ENCODE data around the gene KDM3B.

Gene KDM3B

DNA sequence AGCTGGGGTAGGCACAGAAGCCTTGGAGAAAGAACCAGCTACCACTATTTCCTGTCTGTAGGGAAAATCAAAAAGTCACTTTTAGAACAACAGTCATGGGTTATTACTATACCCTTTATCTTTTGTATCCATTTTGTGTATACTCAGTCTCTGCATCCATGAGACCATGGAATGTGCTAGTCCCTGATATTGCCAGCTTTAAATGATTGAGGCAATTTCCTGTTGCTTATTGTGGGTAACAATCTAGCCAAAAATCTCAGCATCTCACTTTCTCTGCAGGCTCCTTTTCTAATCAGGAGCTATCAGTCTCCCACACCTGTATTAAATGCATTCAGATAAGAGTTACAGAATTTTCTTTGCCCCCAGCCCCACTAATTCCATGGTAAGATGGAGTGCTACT is 968 bp upstream of the KDM3B start:
- no peak overlapping the region for H3K4me3 ChIP-seq (ENCODE audit: low read depth, low read length)
- DNase-seq (ENCODE audit: low read depth), result no peak
- no peak for TF ChIP-seq POLR2A (IDR thresholded peaks at IDR 0.05; ENCODE audit: extremely low read depth, insufficient read length)
- TF ChIP-seq CTCF (IDR thresholded peaks at IDR 0.05; ENCODE audit: low read depth, low read length), result no peak
- TF ChIP-seq MAX (IDR thresholded peaks at IDR 0.05; ENCODE audit: low read depth, low read length), result no peak
- no peak for TF ChIP-seq MYC (IDR thresholded peaks at IDR 0.05; ENCODE audit: low read depth, low read length)

DNA sequence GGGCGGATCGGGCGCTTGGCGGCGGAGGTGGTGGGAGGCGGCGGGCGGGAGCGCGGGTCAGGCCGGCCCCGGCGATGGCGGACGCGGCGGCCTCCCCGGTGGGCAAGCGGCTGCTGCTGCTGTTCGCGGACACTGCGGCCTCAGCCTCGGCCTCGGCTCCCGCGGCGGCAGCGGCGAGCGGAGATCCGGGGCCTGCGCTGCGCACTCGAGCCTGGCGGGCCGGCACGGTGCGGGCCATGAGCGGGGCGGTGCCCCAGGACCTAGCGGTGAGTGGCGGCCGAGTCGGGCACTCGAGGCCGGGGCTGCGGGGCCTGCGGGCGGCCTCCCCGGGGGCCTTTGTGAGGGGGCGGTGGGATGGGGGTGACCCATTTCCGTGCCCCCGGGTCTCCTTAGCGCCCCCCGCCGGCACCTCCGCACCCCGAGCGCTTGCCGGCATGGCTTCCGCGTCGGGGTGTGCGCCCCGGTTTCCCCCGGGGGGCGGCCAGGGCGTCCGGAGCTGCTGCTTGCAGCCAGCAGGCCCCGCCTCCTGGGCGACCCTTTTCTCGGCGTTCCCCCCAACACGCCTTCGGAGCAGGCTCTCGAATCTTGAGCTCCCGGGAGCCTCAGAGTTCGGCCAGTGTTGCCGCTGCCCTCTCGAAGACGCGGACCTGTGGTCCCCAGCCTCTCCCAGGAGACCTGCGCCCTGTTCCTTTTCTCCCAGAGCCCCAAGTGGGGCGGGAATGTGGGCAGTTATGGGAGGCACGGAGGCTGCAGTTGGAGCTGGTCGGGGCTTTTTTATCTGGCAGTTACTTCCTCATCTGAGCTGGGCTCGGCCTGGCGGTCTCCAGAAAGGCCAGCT is 456 bp downstream of the KDM3B start:
- TF ChIP-seq CTCF (IDR thresholded peaks at IDR 0.05; ENCODE audit: low read depth, low read length) (peak; percentile 25), MAX (IDR thresholded peaks at IDR 0.05; ENCODE audit: low read depth, low read length) (0 out of 2 replicates have a peak, but pooled peaks have one; percentile 13), MYC (IDR thresholded peaks at IDR 0.05; ENCODE audit: low read depth, low read length) (peak; percentile 3; the same call in 1 of the 2 replicates), POLR2A (IDR thresholded peaks at IDR 0.05; ENCODE audit: extremely low read depth, insufficient read length) (peak; percentile 29)
- peak; percentile 90 for DNase-seq (ENCODE audit: low read depth)
- H3K4me3 ChIP-seq (ENCODE audit: low read depth, low read length), result peak overlapping the region; percentile 82

GRCh38 chr5:138353560-138354080 is 1.1 kb downstream of the KDM3B start:
- peak overlapping the region; percentile 82 for H3K4me3 ChIP-seq (ENCODE audit: low read depth, low read length)
- DNase-seq (ENCODE audit: low read depth), result no peak
- no peak for TF ChIP-seq MAX (IDR thresholded peaks at IDR 0.05; ENCODE audit: low read depth, low read length)
- TF ChIP-seq CTCF (IDR thresholded peaks at IDR 0.05; ENCODE audit: low read depth, low read length), result no peak
- TF ChIP-seq MYC (IDR thresholded peaks at IDR 0.05; ENCODE audit: low read depth, low read length), result no peak; the same call in 1 of the 2 replicates
- TF ChIP-seq POLR2A (IDR thresholded peaks at IDR 0.05; ENCODE audit: extremely low read depth, insufficient read length), result no peak

DNA sequence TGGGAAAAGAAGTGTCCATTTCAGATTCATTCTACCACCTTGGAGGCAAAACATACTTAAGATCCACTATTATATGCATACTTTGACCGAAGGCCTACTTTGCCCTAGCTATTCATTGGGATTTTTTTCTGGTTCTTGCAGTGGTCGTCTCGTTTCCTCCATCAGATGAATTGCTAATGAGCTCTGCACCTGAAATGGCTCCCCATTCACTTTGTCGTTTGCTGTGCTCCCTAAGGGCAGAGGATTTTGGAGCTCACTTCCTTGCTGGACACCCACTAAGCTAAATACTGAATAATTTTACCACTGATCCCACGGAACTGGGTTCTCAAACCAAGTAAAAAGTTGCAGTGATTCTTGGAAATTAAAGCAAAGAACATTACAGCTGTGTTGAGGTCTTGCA is 1.9 kb downstream of the KDM3B start:
- TF ChIP-seq MAX (IDR thresholded peaks at IDR 0.05; ENCODE audit: low read depth, low read length), result no peak
- TF ChIP-seq MYC (IDR thresholded peaks at IDR 0.05; ENCODE audit: low read depth, low read length), result no peak
- TF ChIP-seq CTCF (IDR thresholded peaks at IDR 0.05; ENCODE audit: low read depth, low read length), result no peak
- no peak for TF ChIP-seq POLR2A (IDR thresholded peaks at IDR 0.05; ENCODE audit: extremely low read depth, insufficient read length)
- DNase-seq (ENCODE audit: low read depth), result no peak
- H3K4me3 ChIP-seq (ENCODE audit: low read depth, low read length), result peak overlapping the region; percentile 82

- peak; percentile 85 for DNase-seq (ENCODE audit: low read depth)
- peak; percentile 3 for TF ChIP-seq CTCF (IDR thresholded peaks at IDR 0.05; ENCODE audit: low read depth, low read length)
- no peak for TF ChIP-seq MYC (IDR thresholded peaks at IDR 0.05; ENCODE audit: low read depth, low read length)
- TF ChIP-seq MAX (IDR thresholded peaks at IDR 0.05; ENCODE audit: low read depth, low read length), result peak; percentile 76
- peak overlapping the region; percentile 82 for H3K4me3 ChIP-seq (ENCODE audit: low read depth, low read length)
Observed at GRCh38 chr5:138354926-138355378, 2.5 kb downstream of the KDM3B start.

Measured in NB4 (cell line).